PC-3 (cell line): Measurements from ENCODE around the gene PODXL2.

Source experiments
- CTCF ChIP-seq: fragments of 300-600 bp; sonication (generic); conservative IDR thresholded peaks from 2 replicates; pipeline ENCODE4 v1.5.1; 2017; ENCODE audit warnings: antibody characterized with exemption, low read depth, mild to moderate bottlenecking, low read length
- EZH2 ChIP-seq: fragments of 300-600 bp; sonication (generic); IDR thresholded peaks from one replicate; pipeline ENCODE4 v1.6.1; 2017; ENCODE audit warnings: antibody characterized with exemption, mild to moderate bottlenecking, low read length; ENCODE audit not compliant: unreplicated experiment
- EZH2phosphoT487 ChIP-seq: fragments of 300-600 bp; sonication (generic); IDR thresholded peaks from 2 replicates; pipeline ENCODE4 v1.6.1; 2018; ENCODE audit warnings: mild to moderate bottlenecking, antibody characterized with exemption, low read length, borderline replicate concordance

- TF ChIP-seq CTCF = 0 out of 2 replicates have a peak, but pooled peaks have one; percentile 31
- no peak for TF ChIP-seq EZH2
- peak; percentile 97 for TF ChIP-seq EZH2phosphoT487
Observed at GRCh38 chr3:127590593-127591465, 38.2 kb upstream of the PODXL2 start, which contains the start of gene TPRA1.
